NCI-H2029 (cell line): ENCODE results near the gene ARHGAP28.

Experiments used
- DNase-seq: peaks from one replicate; lab custom pipeline; 2025; lab: John Stamatoyannopoulos, UW

Gene ARHGAP28

DNA sequence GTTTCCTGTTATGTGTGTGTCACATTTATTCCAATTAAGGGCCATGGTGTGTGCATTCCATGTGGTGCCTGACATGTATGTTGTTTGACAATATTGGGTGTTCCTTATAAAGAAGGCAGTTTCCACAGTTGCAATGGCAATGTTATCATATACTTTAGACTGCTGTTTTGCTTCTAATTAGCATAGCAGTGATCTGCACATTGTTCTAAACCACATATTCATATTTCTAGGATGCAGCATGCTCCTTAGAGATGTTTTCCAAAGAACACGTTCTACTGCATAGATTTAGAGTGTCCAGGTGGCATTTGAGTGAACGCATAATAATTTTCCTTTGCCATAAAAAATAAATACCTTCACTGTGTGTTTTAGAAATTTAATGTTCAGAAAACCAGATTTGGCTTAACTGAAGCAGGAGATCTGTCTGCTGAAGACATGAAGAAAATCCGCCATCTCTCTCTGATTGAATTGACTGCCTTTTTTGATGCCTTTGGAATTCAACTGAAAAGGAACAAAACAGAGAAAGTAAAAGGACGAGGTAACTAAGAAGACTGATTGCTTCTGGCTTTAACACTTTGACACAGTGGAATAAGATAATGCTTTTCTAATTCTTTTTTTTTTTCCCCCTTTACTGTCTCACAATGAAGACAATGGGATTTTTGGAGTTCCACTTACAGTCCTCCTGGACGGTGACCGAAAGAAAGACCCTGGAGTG lies 143.7 kb downstream of the ARHGAP28 start:
- DNase-seq: no peak

DNA sequence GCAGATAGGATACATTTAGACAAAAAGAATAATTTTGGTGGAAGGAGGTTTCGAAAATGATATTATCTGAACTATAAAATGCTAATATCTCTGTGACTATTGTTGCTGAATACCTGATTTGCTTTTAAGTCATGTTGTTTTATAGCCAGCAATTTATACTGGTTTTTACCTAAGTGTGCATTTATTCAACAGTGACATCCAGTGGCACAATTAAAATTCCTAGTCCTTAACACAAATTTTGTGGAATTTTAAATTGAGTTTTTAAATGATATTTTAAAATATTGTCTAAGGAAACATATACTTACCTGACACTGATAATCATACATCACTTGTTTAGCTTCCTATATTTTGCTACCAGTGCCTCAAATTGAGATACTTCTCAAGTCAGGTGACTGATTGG lies 144.8 kb downstream of the ARHGAP28 start:
- no peak for DNase-seq

DNA sequence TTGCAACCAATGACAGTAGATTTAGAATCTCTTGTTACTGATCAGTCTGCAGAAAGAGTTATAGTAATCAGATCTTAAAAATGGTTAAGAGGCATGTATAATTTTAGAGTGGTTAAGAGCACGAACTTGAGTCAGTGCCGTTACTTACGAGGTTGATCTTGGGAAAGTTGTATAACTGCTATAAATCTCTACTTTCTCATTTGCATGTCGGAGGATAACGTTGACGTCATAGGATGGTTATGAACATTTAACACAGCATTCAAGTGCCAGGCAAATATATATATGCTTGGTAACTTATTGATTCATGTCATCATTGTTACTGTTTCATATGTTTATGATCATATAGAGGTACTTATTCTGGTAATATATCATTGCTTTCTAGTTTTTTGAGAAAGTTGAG lies 146.2 kb downstream of the ARHGAP28 start:
- DNase-seq: no peak

DNA sequence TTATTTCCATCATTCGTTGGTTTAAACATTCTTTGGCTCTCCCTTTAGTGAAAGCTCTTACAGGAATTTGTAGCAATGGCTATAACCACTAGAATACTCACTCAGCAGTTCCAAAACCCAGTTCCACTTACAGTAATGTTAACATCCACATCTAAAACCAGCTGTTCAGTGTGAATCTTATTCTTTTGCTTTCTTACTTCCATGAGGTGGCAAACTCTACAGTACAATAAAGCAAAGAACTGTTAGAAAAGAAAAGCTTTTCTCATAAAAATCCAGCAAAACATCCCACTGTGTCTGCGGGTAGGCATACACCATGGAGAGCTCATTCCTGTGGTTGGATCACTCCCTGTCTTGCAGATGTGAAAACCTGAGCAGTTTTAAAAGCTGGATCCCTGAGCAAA lies 147.1 kb downstream of the ARHGAP28 start:
- DNase-seq: no peak

DNA sequence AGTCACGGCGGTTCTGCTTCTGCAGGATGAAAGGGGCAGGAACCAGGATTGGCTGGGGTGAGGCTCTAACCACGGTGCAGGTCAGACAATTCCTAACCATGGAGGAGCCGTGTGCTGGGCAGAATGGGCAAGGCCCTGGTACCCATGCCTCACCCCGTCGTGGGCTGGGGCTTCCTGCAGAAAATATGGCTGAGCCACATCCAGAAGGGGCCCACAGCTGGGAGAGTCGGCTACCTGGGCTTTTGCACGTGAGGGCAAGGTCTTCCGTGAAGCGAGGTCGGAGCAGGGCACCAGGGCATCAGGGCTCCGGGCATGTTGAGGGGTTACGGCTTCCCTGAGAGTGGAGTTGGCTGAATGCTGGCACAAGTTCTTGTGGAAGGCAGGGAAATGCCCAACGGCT lies 147.8 kb downstream of the ARHGAP28 start:
- no peak for DNase-seq

DNA sequence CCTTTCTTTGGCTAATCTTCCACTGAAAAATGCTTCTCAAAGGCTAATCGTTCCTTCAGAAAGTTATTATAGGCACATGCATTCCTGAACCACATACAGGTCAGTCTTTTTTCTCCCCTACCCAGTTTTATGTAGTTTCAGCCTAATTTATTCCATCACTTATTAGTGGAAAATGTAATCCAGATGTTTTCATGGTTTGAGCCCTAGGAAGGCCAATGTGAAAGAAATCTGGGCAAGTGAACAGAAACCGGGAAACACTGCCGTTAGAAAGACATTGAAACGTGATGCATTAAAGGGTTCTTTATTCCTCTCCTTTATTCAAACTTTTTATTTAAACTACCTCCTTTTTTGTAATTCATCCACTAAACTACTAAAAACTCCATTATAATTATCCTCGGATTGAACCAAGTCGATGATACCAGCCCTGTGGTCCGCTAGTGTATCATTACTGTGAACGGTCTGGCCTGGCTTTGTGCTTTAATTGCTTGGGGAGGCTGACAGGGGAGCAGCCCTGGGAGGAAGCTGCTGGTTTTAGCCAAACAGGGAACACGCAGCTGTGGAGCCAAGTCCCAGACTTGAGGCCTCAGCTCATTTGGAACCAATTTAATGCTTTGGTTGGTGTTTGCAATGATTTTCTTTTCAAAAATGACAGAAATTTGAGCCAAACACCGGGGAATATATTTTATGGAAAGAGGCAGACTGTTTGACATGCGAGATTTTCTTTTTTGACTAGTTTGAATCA lies 149.2 kb downstream of the ARHGAP28 start:
- DNase-seq: no peak

DNA sequence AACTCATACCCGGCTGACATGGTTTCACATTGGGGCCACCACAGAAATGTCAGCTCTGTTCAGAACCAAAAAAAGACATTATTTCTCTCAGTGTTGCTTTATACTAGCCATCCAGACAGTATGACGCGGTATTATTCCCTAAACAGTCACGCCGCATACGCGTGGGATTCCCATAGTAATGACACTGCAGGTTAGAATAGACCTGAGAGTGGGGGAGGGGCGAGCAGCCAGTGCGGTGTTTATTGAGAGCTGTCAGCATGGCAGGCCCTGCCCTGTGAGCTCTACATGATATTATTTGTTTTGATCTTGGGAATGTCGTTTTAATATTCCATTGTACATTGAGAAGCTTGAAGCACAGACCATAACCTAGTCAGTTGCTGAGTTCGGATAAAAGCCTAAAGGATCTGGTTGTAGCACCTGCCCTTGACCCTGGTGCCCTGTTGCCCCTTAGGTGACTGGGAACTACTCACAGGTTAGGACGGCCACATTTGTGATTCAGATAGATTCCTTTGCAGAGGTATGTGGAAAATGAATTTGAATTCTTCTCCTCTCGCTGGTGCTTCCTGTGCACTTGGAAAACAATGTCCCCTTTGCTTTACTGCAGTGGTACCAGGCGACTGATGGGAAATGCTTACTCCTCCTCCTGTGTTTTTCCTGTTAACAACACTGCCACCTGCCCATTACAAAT lies 150.1 kb downstream of the ARHGAP28 start:
- no peak for DNase-seq

DNA sequence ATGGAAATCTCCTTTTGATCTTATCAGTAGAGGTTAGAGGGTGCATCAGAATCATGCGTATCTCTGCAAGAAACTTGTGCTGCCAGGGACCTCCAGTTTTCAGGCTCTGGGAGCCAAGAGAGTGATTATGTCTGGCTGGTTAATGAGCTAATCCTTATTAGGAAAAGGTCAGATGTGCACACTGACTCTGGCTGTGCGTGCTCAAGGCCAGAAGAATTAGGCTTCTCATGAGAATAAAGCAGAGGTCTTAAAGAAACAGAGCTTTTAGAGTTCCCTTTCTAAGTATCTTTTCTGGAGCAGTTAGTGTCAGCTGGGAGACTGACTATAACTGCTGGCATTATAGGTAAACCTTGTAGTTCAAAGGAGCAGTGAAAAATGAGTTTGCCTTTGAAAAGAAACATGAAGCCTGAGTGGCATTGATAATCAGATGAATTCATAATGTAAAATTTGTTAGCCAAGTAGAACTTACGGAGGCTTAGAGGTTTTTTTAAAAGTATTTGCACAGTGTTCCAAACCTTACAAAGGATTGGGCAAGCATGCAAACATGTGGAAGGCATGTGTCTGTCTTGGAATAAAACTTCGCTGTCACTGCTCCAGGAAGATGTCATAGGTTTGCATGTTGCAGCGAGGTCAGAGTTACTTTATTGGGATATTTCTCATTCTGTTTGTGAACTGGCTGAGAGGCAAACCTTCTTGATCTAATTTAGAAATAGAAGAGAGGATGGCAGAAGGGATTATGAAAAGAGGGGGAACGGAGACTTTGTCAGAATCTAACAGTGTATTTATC lies 151.7 kb downstream of the ARHGAP28 start:
- no peak for DNase-seq

DNA sequence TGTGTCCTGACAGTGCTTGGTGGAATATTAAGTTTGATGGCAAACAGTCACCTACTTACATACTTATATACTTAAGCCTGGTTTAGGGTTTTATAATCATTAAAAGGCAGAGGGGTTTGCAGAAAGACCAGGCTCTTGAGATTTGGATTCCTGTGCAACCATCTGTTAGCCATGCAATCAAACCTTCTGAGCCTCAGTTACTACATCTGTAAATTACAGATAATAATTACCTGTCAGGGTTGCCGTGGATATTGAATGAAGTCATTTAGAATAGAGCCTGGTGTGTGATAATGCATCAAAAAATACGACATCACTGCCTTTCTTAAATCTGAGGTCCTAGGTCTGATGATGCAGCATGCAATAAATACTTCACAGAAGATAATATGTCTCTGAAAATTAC lies 152.9 kb downstream of the ARHGAP28 start:
- no peak for DNase-seq

DNA sequence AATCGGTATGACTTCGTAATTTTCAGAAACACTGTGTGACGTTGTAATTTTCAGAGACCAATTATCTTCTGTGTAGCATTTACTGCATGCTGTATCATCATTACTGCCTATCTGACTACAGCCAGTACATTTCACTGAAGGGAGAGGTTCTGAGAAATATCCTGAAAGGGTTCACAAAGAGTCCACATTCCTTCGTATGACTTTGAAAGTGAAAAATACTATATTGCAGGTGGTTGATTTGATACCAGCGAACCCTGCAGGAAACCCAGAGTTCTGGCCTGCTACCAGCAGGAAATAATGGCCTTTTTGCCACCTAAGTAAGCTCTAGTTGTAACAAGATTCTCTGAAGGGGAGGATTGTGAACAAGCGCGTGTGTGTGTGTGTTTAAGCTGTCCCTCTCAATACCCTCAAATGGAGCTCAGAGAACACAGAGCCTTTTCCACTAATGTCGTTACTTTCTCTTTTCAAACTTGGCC lies 155.5 kb downstream of the ARHGAP28 start:
- no peak for DNase-seq

DNA sequence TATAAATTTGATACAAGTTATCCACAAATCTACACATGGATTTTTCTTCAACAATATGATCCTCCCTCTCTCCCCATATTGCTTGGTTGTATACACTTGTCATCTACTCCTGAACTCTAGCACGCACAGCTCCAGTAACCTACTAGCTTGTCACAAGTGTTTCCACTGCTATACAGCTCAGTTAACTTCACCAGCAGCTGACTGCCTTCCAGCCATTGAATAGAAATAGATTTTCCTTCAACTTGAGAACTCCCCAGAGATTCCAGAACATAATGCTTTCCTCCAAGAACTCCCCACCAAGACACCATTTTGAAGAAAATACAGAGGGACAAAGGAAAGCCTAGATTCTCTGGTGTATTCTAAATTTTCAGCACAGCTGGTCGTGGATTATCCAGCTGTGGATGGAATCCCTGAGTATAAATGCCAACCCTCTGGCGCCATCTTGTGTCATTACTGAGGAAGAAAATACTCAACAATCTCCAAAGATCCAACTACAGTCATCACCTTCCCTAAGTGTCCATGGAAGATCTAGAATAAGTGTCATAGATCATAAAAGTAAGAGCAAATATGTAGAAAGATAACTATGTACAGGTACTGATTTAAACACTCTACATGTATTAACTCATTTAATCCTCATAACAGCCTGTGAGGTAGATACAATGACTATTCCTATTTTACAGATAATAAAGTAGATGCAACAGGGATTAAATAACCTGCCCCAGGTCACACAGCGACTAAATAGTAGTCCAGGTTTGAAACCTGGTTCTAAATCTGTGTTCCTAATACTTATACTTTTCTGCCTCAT lies 156.7 kb downstream of the ARHGAP28 start:
- peak; percentile 24 for DNase-seq

DNA sequence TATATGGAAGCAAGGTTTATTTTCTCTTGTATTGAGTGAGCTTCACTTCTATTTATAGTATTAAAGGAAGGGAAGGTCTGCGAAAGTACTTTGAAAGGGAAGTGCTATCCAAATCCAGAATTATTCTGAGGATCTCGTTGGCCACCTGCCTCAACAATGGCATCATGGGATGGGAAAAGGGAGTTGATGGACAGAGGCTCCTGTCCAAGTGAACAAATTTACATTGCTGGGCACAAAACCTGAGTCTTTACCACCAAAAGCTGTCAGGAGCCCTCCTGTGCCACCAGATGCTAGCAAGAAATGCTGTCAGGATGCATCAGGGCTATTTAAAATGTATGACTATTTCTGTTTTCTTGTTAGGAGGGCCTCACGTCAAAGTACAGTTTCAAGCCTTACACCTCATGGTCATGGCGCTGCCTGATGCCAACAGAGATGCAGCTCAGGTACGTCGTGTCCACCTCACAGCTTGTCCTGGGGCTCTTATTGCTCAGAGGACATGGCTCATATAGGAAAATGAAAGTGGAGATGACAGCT lies 157.3 kb downstream of the ARHGAP28 start:
- no peak for DNase-seq

DNA sequence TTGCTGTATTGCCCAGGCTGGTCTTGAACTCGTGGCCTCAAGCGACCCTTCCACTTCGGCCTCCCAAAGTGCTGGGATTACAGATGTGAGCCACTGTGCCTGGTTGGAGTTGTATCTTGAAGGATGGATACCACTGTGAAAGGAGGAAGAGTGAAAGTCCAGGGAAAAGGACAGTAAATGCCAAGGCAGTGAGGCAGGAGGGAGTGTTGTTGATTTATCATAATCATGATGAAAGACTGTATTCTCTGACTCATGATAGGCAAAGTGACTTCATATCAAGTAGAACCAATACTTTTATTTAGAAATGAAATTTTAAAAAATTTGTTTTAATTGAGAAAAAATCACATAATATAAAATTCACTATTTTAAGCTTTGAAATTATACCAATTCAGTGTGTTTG lies 162.3 kb downstream of the ARHGAP28 start:
- DNase-seq: no peak

DNA sequence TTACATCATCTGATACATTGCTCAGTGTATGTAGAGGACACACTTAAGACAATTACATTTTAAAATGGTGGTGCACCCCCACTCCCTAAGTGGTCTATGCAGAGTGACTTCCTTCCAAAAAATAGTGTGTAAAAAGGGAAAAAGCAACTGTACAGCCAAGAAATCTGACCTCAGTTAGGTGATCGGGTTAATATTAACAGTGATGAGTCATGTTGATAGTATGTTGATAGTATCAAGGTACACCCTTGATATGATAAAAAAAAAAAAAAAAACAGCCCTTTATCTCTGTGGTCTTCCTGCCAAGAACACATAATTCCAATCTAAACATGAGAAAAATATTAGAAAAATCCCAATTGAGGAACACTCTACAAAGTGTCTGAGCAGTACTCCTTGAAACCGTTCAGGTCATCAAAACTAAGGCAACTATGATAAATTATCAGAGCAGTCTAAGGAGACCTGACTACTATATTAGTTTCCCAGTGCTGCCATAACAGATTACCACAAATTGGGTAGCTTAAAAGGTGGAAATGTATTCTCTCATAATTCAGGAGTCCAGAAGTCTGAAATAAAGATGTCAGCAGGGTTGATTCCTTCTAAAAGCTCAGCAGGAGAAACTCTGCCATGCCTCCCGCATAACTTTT lies 171.9 kb downstream of the ARHGAP28 start:
- DNase-seq: no peak

DNA sequence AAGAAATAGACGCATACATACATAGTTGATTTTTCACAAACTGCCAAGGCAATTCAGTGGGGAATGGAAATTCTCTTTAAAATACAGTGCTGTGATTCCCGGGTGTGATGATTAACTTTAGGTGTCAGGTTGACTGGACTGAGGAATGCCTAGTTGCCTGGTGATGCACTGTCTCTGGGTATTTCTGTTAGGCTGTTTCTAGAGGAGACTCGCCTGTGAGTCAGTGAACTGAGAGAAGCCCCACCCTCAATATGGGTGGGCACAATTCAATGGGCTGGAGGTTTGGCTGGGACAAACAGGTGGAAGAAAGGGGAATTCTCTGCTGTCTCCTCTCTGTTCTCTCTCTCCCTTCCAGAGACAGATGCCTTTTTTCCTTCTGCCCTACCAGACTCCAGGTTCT lies 187.6 kb downstream of the ARHGAP28 start:
- DNase-seq: no peak

DNA sequence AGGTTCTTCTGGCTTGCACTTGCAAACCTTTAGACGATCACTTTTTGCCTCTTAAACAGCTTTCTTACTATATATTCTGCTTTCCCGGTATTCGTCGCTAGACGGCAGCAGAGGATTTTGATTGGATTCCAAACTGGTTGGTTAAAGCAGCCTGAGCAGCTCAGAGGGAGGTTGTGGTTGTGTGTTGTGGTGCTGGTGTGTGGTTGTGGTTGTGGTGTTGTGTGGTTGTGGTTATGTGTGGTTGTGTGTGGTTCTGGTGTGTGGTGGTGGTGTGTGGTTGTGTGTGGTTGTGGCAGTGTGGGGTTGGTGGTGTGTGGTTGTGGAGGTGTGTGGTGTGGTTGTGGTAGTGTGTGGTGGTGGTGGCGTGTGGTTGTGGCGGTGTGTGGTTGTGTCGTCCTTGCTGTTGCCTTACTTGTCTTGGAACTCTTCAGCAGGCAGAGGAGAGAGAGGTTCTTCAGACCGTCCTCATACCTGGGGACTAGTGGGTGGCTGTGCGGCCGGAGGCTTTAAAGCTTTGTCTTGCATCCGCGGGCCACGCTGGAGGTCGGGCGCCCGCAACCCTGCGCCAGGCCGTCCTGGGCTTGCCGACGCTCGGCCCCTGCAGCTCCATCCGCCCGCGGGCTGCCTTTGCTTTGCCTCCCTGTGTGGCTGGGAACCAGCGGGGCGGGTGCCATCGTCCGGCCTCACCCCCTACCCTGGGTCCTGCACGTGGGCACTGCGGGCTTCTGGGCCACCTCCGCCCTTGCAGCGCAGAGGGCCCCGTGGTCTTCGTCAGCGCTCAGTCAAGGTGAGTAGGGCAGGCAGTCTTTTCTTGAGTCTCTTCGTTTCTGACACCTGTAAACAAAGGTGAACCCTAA lies 190.8 kb downstream of the ARHGAP28 start:
- DNase-seq: peak; percentile 37

DNA sequence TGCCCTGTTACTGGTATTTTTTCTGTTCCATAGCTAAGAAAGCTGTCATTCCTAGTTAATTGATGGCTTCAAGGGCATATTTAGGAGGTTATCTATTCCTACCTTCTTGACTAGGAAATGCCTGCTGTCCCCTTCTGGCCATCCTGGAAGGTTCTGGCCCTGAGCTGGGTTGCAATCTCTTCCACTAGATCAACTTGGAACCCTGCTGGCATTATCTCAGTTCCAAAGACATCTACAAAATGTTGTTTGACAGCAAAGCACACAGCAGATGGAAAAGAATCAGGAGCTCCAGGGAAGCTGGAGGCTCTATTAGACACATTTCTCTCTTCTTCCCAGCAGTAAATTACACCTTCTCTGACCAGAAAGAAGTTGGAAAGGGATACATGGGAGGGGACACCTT lies 192.1 kb downstream of the ARHGAP28 start:
- DNase-seq: no peak

DNA sequence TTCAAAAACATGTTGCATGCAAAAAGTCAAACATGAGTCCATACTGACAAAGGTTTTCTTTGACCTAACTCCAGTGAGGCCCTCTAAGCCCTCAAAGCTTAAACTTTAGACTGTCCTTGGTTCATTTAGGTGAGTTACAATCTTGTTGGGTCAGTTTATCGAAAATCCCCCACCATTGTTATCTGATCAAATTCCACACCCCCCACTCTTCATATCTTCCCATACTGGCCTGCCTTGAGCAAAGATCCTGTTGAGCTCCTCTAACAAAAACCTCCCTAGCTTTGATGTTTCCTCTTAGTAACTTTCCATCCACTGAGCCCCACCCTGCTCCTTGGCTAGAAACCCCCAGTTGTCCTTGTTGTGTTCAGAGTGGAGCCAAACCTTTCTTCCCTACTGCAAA lies 193.7 kb downstream of the ARHGAP28 start:
- no peak for DNase-seq

DNA sequence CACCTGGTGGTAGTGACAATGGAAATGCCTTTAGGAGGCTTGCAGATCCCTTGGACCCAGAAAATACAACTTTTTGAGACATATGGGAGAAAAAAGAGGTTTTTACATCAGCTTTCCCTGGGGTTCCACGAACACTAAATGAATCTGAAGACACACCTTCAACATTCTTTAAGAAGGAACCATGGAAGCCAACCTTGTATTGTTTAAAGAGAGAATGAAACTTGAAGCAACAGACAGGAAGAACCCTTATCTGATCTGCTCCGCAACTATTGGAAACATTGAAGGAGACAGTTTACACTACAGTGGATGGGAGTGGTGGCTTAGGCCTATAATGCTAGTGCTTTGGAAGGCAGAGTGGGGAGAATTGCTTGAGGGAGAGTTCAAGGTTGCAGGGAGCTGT lies 197.6 kb downstream of the ARHGAP28 start:
- DNase-seq: no peak

DNA sequence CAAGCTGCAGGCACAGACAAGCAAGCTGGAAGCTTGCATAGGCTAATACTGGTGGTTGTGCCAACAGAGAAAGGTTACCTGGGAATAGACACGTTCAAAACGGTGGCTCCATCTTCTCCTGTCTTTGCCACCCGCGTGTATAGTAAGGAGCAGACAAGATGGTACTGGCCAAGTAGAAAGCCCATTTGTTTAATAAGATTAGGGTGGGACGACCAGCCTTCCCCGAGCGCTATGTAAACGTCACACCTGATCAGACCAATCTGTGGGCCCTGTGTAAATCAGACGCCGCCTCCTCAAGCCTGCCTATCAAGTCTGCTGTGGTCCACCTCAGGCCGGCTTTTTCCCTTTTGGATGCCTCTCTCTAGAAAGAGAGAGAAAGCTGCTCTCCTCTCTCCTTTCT lies 198.8 kb downstream of the ARHGAP28 start:
- DNase-seq: no peak
